Transverse colon (tissue), 4 donors: ENCODE measurements around the gene GABARAPL2. TPM values are rescaled to one million over a fixed set of nuclear protein-coding genes. Genes with fewer than 3 reads are reported as not detected.

Experiments
- DNase-seq: peaks from one replicate; pipeline ENCODE4 v3.0.0-alpha.2; 2019
- H3K27ac ChIP-seq, 4 donors: fragments of 200-600 bp; sonication (generic); 2 replicates each; pipeline ENCODE4 v1.5.1; 2016 to 2018; ENCODE audit warnings: inconsistent platforms in 4 of 4
- H3K27me3 ChIP-seq: fragments of 200-600 bp; sonication (generic); 2 replicates; pipeline ENCODE4 v1.5.1; 2017; ENCODE audit warnings: inconsistent platforms
- H3K36me3 ChIP-seq, 4 donors: fragments of 200-600 bp; sonication (generic); 2 replicates each; pipeline ENCODE4 v1.5.1; 2017 to 2019; ENCODE audit warnings: inconsistent platforms in 4 of 4
- H3K4me1 ChIP-seq, 4 donors: fragments of 200-600 bp; sonication (generic); 2 replicates each; pipeline ENCODE4 v1.5.1; 2017 to 2020; ENCODE audit warnings: inconsistent platforms in 4 of 4
- H3K4me3 ChIP-seq, 4 donors: fragments of 200-600 bp; sonication (generic); 1 replicate in 1 of 4; 2 replicates in 3 of 4; pipeline versions ENCODE4 v1.5.1 to v1.6.1; 2017 to 2019; ENCODE audit warnings: inconsistent platforms in 4 of 4
- H3K9me3 ChIP-seq, 2 donors: fragments of 200-600 bp; sonication (generic); 2 replicates each; pipeline ENCODE4 v1.5.1; 2017 to 2019; ENCODE audit warnings: inconsistent platforms in 2 of 2
- EP300 ChIP-seq: sonication (generic); formaldehyde crosslinking; IDR thresholded peaks from one replicate; pipeline ENCODE4 v1.6.1; 2017; ENCODE audit warnings: antibody characterized with exemption, low read depth
- POLR2A ChIP-seq: fragments of 450-650 bp; IDR thresholded peaks from one replicate; pipeline ENCODE4 v1.6.1; 2016; ENCODE audit warnings: antibody characterized with exemption, mild to moderate bottlenecking, moderate library complexity
- POLR2AphosphoS5 ChIP-seq, 3 donors: sonication (generic); formaldehyde crosslinking; IDR thresholded peaks; one replicate each; pipeline ENCODE4 v1.6.1; 2016; ENCODE audit warnings: antibody characterized with exemption in 3 of 3
- WGBS, 2 donors: methylation state at CpG; one replicate each; pipeline ENCODE4 v1.1.5; 2018; ENCODE audit warnings: low coverage in 1 of 2; 5-methylcytosine and 5-hydroxymethylcytosine counted together
- in situ Hi-C, 4 donors: fragments of 200-750 bp; cut with MboI; loops; one replicate each; pipeline versions ENCODE4 v1.15.0 to v1.15.1; 2017; ENCODE audit warnings: low sequenced_read_pairs in 3 of 4, low pct_ligation_motif_present in 1 of 4, low pct_unique_long_range_greater_than_20kb in 1 of 4
- intact Hi-C: fragments of 100-400 bp; cut with DNase I; formaldehyde crosslinking; loops from one replicate; pipeline ENCODE4 v1.15.1; 2023; ENCODE audit warnings: low total_unique reads
- total RNA-seq, 4 donors: library from RNA; depleted of rRNA; stranded (reverse); fragments of >200 nt; gene quantifications; one replicate each; pipeline ENCODE4 v1.1.0, GENCODE V29; 2016
- TF ChIP-seq, protein P1 (sequence below), 5 experiments: fragments of 200-600 bp in 3 of 5; fragments of 450-650 bp in 2 of 5; sonication (generic) in 3 of 5; IDR thresholded peaks; 1 replicate in 2 of 5; 2 replicates in 3 of 5; pipeline ENCODE4 v1.5.1; 2016 to 2017; ENCODE audit warnings: antibody characterized with exemption in 5 of 5, inconsistent platforms in 3 of 5, mild to moderate bottlenecking in 2 of 5, moderate library complexity in 1 of 5

GABARAPL2 gene
- total RNA-seq, 4 donors from 2014 or later: 40.0 to 128 (median 81.3) TPM

DNA sequence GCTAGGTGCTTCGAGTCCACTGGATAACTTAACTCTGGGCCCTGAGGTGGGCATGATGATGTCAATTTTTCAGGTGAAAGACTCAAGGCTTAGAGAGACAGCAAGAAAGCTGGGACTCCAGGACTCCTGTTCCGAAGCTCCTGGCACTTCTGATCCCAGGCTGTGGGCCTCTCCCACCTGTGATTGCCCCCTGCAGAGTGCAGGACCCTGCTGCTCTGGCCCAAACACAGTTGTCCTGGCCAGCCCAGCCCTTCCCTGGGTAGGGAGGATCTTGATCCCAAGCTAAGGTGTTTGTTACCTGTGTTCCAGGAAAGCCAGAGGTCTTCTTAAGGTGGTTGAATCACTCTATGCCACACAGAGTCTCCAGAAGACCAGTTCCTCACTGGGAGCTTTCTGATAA lies 33.4 kb upstream of the GABARAPL2 start:
- H3K9me3 ChIP-seq: no peaks in the 10 kb centered on the region
- H3K27ac ChIP-seq: no peak overlapping the region
- no peak overlapping the region for H3K4me3 ChIP-seq
- peaks cover 0 to 32% (median 21%) of the 10 kb centered on the region in 4 donors for H3K4me1 ChIP-seq
- 69% methylated on average over 2 of the region's 2 CpGs; no CpG with 5 or more reads in 1 of the 2 donors for WGBS, 2 donors
- no peak for DNase-seq
- no peaks in the 10 kb centered on the region for H3K36me3 ChIP-seq
- H3K27me3 ChIP-seq: no peaks in the 10 kb centered on the region
- intact Hi-C loops: no loop called here
- in situ Hi-C loops: no loop called here
- TF ChIP-seq POLR2A (no peak), POLR2AphosphoS5 (IDR thresholded peaks at IDR 0.05) (no peak), EP300 (no peak)
- TF ChIP-seq, protein P1, sequence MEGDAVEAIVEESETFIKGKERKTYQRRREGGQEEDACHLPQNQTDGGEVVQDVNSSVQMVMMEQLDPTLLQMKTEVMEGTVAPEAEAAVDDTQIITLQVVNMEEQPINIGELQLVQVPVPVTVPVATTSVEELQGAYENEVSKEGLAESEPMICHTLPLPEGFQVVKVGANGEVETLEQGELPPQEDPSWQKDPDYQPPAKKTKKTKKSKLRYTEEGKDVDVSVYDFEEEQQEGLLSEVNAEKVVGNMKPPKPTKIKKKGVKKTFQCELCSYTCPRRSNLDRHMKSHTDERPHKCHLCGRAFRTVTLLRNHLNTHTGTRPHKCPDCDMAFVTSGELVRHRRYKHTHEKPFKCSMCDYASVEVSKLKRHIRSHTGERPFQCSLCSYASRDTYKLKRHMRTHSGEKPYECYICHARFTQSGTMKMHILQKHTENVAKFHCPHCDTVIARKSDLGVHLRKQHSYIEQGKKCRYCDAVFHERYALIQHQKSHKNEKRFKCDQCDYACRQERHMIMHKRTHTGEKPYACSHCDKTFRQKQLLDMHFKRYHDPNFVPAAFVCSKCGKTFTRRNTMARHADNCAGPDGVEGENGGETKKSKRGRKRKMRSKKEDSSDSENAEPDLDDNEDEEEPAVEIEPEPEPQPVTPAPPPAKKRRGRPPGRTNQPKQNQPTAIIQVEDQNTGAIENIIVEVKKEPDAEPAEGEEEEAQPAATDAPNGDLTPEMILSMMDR (IDR thresholded peaks at IDR 0.05): no peak

DNA sequence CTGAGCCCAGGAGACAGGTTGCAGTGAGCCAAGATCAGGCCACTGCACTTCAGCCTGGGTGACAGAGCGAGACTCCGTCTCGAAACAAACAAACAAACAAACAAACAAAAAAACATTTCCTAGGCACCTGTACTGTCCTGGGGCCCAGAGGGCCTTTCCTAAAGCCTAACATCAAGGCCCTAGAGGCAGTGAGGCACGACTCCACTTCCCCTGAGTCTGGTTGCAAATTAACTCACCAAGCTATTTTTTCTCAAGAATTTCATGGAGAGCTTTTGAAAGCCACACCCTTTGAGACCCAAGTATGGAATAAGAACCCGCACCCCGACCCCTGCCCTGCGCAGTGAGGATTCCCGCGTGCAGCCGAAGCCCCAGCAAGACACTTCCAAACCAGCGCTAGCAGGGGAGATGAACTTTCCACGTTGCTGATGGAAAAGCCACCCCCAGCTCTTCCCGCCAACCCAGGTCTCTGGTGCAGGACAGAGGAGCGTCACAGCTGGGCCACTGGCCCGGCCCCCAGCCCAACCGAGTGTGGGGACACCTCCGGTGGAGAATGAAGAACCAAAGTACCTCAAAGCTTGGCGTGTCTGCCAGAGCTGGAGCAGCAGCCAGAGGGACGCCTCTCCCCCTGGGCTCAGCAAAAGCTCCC lies 31.5 kb upstream of the GABARAPL2 start:
- no peak for DNase-seq
- intact Hi-C loops: no loop called here
- H3K36me3 ChIP-seq: no peaks in the 10 kb centered on the region
- H3K4me3 ChIP-seq: peak overlapping the region in 3 of 4 donors; percentile 21 to 45 (median 36)
- H3K9me3 ChIP-seq: no peaks in the 10 kb centered on the region
- peaks cover 0 to 37% (median 16%) of the 10 kb centered on the region in 4 donors for H3K4me1 ChIP-seq
- H3K27me3 ChIP-seq: no peaks in the 10 kb centered on the region
- peak overlapping the region in 3 of 4 donors; percentile 77 to 83 (median 81) for H3K27ac ChIP-seq
- TF ChIP-seq, protein P1 (IDR thresholded peaks at IDR 0.05): no peak
- TF ChIP-seq POLR2AphosphoS5 (IDR thresholded peaks at IDR 0.05): no peak
- no peak for TF ChIP-seq EP300
- TF ChIP-seq POLR2A: no peak
- in situ Hi-C loops: no loop called here
- 79 to 86% methylated on average over 4 to 19 of the region's 19 CpGs for WGBS, 2 donors

- Histone ChIP-seq H3K27me3 (no peaks in the 10 kb centered on the region), H3K4me3 (peak overlapping the region in 3 of 4 donors; percentile 21 to 45 (median 36)), H3K36me3 (no peaks in the 10 kb centered on the region), H3K4me1 (peaks cover 0 to 43% (median 18%) of the 10 kb centered on the region in 4 donors), H3K27ac (peak overlapping the region; percentile 57 to 83 (median 79)), H3K9me3 (no peaks in the 10 kb centered on the region)
- WGBS, 2 donors: 87% methylated on average over 34 of the region's 34 CpGs; no CpG with 5 or more reads in 1 of the 2 donors
- no peak for DNase-seq
- intact Hi-C loops: no loop called here
- in situ Hi-C loops: no loop called here
- TF ChIP-seq, protein P1 (IDR thresholded peaks at IDR 0.05): no peak
- TF ChIP-seq POLR2AphosphoS5 (IDR thresholded peaks at IDR 0.05) (no peak), EP300 (no peak), POLR2A (no peak)
These were observed 30.9 kb upstream of the GABARAPL2 start for GRCh38 chr16:75535211-75535843.

DNA sequence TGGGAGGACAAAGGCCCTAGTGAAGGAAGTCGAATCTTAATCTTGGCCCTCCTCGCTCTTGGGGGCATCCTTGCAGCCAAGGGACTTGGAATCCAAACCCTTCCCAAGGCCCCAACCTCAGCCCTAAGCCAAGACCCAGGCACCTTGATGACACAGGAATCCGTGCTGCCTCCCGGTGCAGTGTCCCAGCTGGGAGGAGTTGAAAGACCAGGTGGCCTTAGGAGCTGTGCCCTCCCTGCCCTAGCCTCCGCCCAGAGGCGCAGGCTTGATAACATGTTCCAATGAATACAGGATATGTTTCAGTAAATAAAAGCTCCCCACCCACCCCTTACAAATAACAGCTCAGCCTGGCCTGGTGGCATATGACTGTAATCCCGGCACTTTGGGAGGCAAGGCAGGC lies 30.3 kb upstream of the GABARAPL2 start, which contains the start of gene CHST5:
Gene CHST5, minus strand, starts transcription at position 208 of the 400 bp plus-strand sequence. CDS start 5,724 bp downstream, outside the sequence.
- 59 to 60% methylated on average over 1 to 7 of the region's 7 CpGs for WGBS, 2 donors
- H3K4me3 ChIP-seq: peak within 1 kb of the TSS in 3 of 4 donors; percentile 21 to 45 (median 36)
- H3K27ac ChIP-seq: peak within 1 kb of the TSS; percentile 67 to 83 (median 79)
- in situ Hi-C loops (no loop called here), intact Hi-C loops (no loop called here)
- TF ChIP-seq POLR2A (peak; percentile 75), EP300 (no peak), POLR2AphosphoS5 (IDR thresholded peaks at IDR 0.05) (peak; percentile 47 to 88 (median 73))
- TF ChIP-seq, protein P1 (IDR thresholded peaks at IDR 0.05): no peak
- no peaks in the 10 kb centered on the region for H3K9me3 ChIP-seq
- H3K36me3 ChIP-seq: no peaks in the 10 kb centered on the region
- DNase-seq: peak; percentile 82
- peaks cover 0 to 47% (median 23%) of the 10 kb centered on the region in 4 donors for H3K4me1 ChIP-seq
- H3K27me3 ChIP-seq: no peaks in the 10 kb centered on the region
